Right lobe of liver (tissue), 4 donors: ENCODE measurements around the gene HNRNPU.

Source experiments
- POLR2A ChIP-seq: fragments of 450-650 bp; IDR thresholded peaks from one replicate; pipeline ENCODE4 v1.6.1; 2017; ENCODE audit warnings: antibody characterized with exemption, mild to moderate bottlenecking
- TF ChIP-seq, protein P1 (sequence below), 4 donors: fragments of 200-600 bp in 3 of 4; fragments of 450-650 bp in 1 of 4; IDR thresholded peaks; one replicate each; pipeline versions ENCODE4 v1.5.1 to v1.8.0; 2016 to 2022; ENCODE audit warnings: antibody characterized with exemption in 4 of 4, mild to moderate bottlenecking in 2 of 4
- donor health status: DM: no; HTN: no; CAD: no.
- donor health status: DM: no; HTN: no; CAD: no.
- donor health status: DM: no; HTN: yes; CAD: no.

- no peak for TF ChIP-seq POLR2A
- TF ChIP-seq, protein P1, sequence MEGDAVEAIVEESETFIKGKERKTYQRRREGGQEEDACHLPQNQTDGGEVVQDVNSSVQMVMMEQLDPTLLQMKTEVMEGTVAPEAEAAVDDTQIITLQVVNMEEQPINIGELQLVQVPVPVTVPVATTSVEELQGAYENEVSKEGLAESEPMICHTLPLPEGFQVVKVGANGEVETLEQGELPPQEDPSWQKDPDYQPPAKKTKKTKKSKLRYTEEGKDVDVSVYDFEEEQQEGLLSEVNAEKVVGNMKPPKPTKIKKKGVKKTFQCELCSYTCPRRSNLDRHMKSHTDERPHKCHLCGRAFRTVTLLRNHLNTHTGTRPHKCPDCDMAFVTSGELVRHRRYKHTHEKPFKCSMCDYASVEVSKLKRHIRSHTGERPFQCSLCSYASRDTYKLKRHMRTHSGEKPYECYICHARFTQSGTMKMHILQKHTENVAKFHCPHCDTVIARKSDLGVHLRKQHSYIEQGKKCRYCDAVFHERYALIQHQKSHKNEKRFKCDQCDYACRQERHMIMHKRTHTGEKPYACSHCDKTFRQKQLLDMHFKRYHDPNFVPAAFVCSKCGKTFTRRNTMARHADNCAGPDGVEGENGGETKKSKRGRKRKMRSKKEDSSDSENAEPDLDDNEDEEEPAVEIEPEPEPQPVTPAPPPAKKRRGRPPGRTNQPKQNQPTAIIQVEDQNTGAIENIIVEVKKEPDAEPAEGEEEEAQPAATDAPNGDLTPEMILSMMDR (IDR thresholded peaks at IDR 0.05): no peak
Measured at GRCh38 chr1:244846653-244847052, 17.7 kb downstream of the HNRNPU start.
